HG03521 (cell line): Measurements from ENCODE around the gene INSL3.

Experiments used
- ATAC-seq: cut with Tn5 transposase; IDR thresholded peaks from one replicate; pipeline ENCODE4 v1.9.1; 2021; ENCODE audit warnings: mild to moderate bottlenecking, moderate library complexity; ENCODE audit not compliant: unreplicated experiment

Gene INSL3

DNA sequence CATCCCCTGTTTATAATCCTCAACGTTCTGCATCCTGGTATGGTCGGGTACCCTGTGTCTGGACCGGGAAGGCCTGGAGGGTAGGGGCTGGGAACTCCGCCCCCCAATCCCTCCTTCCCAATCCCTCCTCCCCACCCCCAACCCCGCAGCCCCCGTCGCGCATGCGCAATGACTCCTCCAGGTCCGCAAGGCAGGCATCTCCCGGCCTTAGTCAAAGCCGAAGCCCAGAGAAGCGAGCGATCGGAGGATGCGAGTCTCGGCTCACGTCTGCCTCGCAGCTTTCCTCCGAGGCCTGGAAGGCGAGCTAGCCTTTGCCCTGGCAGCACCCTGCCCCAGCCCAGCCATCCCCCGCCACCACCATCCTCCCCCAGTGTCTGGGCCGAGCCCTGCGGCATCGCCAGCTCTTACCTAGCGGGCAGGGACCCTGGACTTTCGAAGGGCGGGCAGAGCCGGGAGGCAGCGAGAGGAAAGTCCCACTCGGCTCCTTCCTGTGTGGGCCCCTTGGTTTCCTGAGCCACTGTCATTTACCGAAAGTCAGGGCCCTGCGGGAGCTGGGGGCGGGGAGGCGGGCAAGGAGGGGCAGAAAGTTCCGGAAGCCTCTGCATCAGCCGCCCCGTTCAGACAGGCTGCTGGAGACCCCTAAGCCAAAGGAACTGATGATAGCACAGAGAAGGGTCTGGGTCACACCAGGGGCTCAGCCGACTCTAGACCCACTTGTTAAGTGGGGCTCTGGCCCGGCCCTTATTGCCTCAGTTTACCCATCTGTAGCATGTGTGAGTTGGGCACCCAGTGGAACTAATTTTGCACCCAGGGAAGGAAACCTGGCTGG is 26.4 kb upstream of the INSL3 start, which contains the start of gene JAK3:
Gene JAK3 (minus strand): TSS at position 445 of the 829 bp plus-strand sequence. CDS start 3,565 bp downstream, outside the sequence.
- no peak for ATAC-seq

GRCh38 chr19:17846146-17846545 is 24.8 kb upstream of the INSL3 start:
- ATAC-seq: no peak

DNA sequence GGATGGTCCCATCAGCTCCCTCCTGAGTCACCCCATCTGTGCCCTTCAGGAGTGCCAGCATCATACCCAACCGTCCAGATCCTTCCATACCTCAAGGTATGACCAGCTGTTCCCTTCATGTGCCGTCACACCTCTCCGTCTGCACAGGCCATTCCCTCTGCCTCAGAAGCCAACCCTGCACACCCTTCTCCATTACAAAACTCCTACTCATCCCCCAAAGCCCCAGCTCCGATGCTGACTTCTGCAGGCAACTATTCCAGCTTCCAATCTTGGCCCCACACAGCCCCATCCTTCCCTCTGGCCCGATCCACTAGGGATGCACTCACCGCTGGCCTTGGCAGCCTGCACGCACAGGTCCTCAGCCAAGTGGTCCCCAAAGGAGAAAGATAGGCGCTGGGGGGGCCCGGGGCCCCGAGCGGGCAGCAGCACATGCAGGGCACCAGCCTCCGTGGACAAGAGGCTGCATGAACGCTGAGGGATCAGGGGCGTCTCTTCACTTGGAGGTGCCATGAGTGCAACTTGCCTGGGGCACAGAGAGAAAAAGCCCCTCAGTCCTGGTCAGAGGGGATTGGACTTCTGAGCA is 22.7 kb upstream of the INSL3 start:
- ATAC-seq: no peak

- no peak for ATAC-seq
Measured at GRCh38 chr19:17843292-17843827, 22.0 kb upstream of the INSL3 start.

DNA sequence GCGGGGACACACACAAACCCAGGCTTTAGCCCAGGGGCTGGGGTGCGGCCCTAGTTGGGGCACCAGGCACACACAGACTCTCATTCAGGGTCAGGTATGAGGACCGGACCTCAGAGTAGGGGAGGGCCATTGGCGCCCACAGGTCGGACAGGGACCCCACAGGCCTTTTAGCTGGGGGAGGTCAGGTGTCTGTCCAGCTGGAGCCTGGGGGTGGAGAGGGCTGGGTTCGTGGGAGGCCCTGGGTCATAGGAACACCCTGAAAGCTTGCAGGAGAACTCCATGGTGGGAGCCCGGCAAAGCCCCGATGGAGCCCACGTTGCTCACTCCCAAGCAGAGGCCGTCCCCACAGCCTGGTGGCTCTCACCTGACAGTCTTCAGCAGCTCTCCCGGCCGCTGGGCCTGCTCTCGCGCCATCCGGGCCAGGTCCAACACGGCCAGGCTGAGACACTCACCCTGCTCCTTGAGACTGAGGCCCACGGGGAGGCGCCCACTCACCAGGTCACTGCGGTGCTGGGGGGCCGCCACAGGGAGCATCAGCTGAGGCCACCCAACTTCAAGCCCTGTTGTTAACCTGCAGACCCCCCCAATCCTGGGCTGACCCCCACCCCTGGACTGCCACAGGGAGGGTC is 21.5 kb upstream of the INSL3 start:
- ATAC-seq: no peak

DNA sequence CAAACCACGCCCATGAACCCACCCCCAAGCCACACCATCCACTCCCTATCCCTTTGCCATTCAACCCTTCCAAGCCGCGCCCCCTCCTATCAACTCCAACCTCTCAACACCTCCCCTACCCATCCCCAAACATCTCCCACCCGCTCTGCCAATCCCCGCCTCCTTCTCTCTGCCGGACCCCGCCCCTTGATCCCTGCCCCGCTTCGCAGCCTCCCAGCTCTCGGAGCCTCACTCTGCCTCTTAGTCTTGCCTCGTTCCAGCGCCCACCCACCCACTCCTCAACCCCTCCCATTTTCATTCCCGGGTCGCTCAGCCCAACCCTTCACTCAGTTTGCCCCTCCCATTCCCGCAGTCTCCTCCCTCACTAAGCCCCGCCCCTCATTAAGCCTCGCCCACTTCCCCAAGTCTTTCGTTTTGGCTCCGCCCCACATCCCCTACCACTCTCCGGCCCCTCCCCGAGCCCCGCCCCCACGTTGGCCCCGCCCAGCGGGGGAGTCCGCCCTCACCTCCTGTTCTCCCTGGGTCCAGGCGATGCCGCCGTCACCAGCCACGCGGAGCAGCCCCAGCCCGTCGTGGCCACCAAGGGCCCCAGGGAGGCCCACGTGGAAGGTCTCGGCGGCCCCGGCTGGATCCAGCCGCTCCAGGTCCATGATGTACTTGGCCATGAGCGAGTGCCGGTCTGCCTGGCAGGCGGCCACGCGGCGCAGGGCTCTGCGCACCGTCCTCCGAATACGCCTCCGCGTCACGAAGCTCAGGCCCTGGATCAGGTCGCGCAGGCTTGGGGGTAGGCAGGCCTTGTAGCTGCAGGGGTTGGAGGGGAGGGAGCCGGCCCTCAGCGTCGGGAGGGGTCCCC is 20.7 kb upstream of the INSL3 start:
- ATAC-seq: no peak

- no peak for ATAC-seq
Measured at GRCh38 chr19:17841371-17841809, 20.1 kb upstream of the INSL3 start.

- no peak for ATAC-seq
Measured at GRCh38 chr19:17840019-17840418, 18.7 kb upstream of the INSL3 start.

GRCh38 chr19:17837972-17838371 is 16.7 kb upstream of the INSL3 start:
- no peak for ATAC-seq

DNA sequence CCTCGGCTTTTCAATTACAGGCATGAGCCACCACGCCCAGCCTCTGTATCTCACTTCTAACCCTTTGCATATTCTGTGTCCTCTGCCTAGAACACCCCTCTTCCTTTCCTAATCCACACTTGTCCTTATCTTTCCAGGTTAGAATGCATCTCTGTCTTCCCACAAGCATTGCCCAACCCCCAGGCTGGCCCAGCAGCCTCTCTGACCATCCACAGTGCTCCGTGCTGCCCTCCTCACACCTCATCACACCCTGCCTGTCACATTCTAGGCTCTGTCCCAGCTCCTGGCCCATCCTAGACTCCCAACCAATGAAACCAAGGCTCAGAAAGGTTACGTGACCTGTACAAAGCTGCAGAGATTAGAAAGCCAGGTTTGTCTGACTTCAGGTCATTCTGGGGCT is 15.2 kb upstream of the INSL3 start:
- ATAC-seq: no peak

- no peak for ATAC-seq
Measured at GRCh38 chr19:17835182-17836006, 14.1 kb upstream of the INSL3 start.

GRCh38 chr19:17834350-17835181 is 13.2 kb upstream of the INSL3 start:
- no peak for ATAC-seq

DNA sequence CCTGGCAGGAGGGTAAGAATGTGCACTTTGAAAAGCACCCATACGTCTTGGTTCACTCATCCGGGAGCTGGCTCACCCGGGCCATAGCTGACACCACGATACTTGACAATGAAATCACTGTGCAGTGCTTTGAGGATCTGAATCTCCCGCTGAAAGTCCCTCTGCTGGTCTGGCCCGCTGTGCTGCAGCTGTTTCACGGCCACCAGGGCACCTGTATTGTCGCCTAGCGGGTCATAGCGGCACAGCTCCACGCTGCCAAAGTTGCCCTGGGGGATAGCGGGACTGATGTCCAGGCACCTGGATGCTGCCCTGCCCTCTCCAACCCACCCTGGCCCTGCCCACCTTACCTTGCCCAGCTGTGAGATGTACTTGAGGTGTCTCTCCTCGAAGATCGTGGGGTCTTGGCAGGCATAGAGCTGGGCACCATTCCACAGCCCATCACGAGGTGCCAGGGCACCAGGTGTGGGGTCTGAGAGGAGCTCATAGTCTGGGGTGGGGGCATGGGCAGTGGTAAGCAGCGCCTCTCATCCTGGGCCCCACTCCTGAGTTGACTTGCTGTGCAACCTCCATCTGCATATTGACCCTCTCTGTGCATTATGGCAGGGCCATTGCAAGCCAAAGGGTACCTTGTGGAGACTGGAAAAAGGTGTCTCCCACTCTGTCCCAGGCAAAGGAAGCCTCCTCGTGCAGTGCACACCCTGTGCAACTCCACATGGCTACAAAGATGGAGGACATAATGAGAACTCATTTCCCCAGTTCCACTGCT is 11.3 kb upstream of the INSL3 start:
- no peak for ATAC-seq

GRCh38 chr19:17831419-17831888 is 10.1 kb upstream of the INSL3 start:
- ATAC-seq: no peak

GRCh38 chr19:17830567-17831418 is 9.5 kb upstream of the INSL3 start:
- ATAC-seq: no peak

DNA sequence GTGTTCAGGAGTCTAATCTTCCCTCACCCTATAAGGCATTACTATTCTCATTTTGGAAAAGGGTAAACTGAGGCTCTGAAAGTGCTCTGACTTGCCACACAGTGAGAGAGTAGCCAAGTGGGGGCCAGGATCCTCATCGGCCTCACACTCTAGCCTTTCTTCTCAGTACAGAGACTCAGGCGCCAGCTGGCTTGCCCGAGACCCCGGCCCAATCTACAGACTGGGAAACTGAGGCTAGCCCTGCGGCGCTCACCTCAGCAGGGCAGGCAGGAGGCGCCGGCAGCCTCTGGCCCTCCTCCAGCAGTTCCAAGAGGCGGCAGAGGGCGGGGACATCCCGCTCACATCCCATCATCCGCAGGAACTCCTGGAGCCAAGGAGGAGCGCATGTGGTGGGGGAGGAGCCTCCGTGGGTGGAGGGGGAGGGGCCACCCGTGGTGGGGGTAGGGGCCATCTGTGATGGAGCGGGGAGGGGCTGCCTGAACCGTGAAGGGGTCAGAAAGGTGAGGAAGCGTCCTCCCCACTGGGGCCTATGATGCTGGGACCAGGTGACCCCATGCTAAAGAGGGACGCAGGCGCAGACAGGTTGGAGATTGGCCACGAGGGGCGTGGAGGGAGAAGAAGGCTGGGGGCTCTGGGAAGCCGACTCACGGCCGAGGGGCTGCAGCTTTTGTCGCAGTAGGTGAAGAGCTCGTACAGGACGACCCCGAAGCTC is 8.7 kb upstream of the INSL3 start:
- ATAC-seq: no peak
